Measurements from ENCODE around the gene ARID1A.

Gene ARID1A

DNA sequence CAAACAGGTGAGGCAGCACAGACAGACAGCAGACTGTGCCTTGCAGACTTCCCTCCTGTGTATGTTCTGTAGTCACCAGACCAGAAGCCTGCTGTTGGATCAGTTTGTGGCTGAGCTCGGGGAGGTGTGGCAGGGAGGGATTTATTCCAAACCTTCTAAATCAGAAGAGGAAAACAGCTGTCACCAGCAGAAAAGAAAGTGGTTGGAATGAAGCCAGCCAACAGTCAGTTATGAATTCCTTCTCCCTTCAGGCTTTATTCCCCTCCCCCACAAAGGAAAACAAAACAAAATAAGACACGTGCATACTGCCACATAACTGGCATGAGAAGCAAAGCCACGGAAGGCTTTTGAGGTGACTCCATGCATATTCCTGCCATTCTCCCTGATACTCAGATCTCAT, 72.9 kb downstream of the ARID1A start:
- no peak for DNase-seq

DNA sequence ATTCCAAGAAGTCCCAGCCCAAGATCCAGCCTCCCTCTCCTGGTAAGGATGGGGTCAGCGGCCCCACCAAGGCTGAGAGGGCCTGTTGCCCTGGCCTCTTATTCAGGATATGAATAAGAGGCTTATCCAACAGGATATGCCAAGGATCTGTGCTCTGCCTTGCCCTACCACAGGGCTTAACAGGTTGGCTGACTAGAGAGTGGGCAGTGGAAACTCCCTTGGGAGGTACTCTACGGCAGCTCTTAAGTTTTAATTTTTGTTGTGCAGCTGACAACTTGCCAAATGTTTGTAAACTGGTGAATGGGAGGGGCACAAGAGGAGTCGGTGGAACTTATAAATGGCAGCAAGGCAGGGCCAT, 75.4 kb downstream of the ARID1A start:
- no peak for DNase-seq

DNA sequence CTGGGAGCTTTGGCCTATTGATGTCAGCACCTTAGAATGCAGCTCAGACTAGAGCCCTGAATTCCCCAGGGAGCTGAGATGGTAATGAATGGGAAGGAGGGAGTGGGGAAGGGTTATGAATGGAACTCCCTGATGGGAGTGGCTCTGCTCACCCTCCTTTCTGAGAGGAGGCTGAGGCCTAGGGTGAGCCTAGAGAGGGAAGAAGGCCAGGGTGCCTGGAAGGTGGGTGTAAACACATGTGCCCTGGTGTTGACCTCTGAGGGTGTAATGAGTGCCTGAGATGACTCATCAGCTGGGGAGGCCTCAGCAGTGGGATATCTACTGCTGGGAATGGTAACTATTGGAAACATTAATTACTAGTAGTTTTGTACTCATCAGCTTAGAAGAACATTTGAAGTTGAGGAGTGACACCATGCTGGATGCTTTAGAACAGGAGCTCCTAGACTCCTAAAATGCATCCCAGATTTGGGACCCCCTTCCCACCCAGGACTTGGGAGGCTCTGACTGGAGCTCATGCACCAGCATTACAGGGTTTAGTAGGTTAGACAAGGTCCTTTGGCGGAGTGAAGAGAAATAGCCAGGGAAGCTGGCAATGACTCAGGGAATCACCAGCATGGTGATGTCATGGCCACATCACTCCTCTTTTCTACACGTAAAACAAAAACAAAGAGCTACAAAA, 76.0 kb downstream of the ARID1A start:
- no peak for DNase-seq

DNA sequence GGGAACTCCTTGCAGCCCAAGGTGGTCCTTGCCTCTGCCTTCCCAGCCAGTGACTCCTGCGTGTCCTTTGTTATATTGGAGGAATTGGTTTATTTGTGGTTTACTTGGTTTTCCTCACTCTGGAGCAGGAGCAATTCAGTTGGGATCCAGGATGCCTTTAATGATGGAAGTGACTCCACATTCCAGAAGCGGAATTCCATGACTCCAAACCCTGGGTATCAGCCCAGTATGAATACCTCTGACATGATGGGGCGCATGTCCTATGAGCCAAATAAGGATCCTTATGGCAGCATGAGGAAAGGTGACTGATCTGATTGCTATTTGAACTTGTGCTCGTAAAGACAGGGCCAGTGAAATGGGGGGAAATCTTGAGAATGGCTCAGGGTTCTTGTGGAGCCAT, 76.9 kb downstream of the ARID1A start:
- DNase-seq: no peak

DNA sequence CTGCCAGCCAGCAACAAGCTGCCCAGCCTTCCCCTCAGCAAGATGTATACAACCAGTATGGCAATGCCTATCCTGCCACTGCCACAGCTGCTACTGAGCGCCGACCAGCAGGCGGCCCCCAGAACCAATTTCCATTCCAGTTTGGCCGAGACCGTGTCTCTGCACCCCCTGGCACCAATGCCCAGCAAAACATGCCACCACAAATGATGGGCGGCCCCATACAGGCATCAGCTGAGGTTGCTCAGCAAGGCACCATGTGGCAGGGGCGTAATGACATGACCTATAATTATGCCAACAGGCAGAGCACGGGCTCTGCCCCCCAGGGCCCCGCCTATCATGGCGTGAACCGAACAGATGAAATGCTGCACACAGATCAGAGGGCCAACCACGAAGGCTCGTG, 78.6 kb downstream of the ARID1A start:
- no peak for DNase-seq

DNA sequence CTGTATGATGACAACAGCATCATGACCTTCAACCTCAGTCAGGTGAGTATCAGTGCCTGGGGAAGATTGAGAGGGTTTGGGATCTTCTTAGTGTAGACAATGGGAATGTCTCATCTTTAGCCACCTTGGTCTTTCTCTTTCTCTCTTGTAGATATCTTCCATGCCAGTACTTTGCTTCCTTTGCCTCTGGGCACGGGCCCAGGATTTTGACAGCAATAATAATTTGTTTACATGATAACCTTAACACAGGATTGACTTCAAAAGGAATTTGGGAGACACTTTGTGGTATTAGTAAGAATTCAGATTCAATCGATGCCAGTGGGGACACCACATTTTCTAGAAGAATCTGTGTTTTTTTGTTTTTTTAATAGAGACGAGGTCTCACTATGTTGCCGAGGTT, 79.9 kb downstream of the ARID1A start:
- DNase-seq: no peak

DNA sequence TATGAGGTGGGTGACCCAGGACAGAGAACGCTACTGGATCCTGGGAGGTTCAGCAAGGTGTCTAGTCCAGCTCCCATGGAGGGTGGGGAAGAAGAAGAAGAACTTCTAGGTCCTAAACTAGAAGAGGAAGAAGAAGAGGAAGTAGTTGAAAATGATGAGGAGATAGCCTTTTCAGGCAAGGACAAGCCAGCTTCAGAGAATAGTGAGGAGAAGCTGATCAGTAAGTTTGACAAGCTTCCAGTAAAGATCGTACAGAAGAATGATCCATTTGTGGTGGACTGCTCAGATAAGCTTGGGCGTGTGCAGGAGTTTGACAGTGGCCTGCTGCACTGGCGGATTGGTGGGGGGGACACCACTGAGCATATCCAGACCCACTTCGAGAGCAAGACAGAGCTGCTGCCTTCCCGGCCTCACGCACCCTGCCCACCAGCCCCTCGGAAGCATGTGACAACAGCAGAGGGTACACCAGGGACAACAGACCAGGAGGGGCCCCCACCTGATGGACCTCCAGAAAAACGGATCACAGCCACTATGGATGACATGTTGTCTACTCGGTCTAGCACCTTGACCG, 83.4 kb downstream of the ARID1A start:
- DNase-seq: no peak

DNA sequence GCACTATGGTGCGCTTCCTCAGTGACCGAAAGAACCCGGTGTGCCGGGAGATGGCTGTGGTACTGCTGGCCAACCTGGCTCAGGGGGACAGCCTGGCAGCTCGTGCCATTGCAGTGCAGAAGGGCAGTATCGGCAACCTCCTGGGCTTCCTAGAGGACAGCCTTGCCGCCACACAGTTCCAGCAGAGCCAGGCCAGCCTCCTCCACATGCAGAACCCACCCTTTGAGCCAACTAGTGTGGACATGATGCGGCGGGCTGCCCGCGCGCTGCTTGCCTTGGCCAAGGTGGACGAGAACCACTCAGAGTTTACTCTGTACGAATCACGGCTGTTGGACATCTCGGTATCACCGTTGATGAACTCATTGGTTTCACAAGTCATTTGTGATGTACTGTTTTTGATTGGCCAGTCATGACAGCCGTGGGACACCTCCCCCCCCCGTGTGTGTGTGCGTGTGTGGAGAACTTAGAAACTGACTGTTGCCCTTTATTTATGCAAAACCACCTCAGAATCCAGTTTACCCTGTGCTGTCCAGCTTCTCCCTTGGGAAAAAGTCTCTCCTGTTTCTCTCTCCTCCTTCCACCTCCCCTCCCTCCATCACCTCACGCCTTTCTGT, 84.6 kb downstream of the ARID1A start:
- no peak for DNase-seq

DNA sequence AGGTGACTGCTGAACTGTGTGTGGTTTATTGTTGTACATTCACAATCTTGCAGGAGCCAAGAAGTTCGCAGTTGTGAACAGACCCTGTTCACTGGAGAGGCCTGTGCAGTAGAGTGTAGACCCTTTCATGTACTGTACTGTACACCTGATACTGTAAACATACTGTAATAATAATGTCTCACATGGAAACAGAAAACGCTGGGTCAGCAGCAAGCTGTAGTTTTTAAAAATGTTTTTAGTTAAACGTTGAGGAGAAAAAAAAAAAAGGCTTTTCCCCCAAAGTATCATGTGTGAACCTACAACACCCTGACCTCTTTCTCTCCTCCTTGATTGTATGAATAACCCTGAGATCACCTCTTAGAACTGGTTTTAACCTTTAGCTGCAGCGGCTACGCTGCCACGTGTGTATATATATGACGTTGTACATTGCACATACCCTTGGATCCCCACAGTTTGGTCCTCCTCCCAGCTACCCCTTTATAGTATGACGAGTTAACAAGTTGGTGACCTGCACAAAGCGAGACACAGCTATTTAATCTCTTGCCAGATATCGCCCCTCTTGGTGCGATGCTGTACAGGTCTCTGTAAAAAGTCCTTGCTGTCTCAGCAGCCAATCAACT, 85.5 kb downstream of the ARID1A start:
- DNase-seq: no peak

DNA sequence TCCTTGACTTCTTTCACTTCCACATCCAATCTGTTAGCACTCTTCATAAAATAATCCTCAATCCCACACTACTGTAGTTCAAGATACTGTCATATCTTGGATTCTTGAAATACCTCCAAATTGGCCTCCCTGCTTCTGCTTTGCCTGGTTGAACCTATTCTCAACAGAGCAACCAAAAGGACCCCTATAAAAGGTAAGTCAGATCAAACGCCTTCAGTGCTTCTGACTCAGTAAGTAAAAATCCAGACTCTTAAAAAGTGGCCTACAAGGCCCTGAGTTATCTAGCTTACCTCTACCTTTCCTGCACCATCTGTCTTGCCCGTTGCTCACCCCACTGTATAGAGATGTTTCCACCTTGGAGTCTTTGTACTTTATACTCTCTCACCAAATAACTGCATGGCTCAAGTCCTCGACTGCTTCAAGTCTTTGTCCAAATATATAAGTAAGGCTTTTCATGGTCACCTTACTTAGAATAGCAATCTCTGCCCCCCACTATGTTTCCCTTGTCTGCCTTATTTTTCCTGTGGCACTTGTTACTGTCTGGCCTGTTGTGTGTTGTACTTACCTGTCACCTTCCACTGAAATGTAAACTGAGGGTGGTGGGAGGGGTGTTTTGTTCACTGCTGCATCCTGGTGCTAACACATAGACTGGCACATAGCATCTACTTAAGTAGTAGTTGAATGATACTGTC, 86.9 kb downstream of the ARID1A start:
- no peak for DNase-seq

DNA sequence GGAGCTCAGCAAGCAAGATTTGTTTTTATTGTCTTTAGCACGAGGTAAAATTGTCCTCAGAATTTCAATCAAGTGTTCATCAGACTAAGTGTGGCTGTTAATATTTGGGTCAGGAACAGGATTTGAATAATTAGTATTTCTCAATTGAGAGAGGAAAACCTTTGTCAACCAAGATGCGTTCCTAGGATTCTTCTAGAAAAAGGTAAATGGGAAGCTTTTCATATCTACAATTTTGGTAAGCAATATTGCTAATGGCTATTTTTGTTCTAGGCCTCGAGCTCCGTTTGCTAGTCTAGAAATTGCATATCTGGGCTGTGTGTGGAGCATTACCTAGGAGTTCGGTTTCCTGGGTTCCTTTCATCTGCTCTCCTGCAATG, 87.8 kb downstream of the ARID1A start:
- DNase-seq: no peak

DNA sequence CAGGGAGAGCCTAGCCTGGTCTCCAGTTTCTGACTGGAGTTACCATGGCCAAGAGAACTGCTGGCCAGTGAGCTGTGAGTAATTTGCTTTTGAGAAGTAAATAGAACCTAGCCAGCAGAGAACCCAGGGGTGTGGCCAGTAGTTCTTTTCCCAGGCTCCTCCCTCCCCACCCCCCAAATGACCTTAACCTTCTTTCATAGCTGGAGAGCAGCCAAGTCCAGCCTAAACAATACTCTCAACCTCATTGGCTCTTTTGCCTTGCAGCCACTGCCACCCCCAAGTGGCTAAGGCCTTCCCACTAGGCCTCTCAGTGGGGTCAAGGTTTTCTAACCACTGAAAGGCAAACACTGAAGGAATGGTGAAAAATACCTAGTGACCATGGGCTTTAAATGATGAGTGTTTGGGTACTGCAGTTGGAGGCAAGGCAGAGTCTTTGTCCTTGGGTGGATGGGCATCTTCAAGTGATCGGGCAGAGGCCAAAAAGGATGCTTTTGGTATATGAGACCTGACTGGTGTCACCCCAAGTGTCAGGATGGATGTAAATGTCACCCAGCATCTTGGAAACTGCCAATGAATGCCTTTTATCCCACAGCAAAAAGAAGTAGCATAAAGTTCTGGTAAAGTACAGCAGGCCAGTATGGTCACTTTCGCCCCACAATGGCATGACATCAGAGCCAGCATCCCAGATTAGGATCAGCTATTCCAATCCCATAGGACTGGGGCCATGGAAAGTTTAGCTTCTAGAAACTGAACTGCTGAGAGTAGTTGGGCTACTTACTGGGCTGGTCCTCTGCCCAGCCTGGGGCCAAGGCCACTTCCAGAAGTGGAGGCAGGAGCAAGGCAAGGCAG, 88.4 kb downstream of the ARID1A start:
- peak; percentile 42 for DNase-seq

DNA sequence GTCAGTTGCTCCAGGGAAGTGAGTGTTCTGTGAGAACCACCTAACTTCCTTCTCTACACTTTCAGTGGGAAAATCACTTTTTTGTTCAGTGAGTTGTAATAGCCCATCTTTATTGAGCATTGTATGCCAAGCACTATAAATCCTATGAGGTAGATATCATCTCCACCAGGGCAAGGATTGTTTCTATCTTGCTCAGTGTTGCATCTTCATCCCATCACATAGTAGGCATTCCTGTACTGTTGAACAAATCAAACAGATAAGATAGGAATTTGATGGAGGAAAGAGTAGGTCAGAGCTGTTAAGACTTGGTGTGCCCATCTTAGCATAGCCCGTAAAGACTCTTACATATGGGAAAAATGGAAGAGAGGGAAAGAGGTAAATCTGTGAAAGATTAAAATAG, 89.1 kb downstream of the ARID1A start:
- no peak for DNase-seq

DNA sequence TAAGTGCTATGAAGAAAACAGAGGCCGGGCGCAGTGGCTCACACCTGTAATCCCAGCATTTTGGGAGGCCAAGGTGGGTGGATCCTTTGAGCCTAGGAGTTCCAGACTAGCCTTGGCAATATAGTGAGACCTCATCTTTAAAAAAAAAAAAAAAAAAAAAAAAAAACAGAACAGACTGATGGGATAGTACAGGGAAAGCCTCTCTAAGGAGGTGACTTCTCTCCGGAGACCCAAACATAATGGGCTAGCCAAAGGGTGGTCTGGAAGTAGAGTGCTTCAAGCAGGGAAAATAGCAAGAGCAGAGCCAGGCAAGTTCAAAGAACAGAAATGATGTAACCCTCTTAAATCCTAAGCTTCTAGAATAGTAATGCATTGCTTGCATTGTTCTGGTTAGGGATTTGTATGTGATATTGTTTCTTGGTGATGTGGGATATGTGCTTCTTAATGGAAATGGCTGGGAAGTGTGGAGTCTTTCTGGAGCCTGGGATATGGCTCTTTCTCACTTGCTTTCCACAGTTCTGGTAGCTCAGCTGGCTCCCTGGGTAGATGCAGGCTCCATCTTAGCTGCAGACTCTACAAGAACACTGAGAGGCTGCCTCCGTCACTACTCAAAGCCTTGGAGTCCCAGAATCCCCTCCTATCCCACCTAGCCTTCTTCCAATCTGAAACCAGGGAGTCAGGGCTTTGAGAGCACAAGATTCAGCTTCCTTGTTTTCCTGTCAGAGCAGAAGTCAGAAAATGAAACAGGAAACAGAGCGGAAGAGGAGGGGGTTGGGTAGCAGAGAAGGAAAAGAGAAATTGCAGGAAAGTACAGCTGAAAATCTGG, 90.0 kb downstream of the ARID1A start:
- no peak for DNase-seq

DNA sequence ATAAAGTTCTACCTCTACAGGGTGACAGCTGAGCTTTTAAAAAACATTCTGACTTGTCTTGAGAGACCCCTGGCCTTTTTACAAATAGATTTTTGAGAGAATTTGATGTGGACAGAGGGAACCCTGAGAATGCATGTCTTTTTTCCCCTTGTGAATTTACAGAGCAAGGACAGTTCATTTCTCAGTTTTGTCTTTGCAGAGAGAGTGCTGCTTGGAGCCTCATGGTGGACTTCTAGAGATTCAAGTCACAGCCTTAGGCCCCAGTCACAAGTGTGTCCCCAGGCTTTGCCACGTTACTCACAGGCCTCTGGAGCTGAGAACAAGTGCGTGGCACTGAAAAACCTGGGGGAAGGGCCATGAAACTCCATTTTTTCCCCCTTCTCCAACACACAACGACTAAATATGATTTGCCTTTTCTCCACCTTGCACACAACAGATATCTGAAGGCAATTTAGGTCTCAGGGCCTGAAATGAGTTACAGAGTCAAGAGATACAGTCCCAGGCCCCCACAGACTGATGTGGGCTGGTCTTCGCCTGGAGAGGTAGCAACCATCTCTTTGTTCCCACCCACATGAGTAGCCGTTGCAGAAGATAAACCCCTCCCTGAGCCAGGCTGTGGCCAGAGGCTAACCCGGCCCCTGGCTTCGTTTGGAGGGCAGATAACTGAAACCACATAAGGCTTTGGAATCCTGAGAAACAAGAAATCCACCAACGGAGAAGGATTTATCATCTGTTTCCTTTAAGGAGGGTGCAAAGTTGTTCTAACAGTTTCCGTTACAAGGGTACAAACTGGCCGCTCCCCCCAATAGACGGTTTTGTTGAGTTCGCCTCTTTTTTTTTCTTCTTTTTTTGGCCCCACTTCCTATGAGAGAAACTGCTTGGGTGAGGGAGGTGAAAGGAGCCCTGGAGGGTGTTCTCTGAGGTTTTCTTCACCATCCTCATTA, 90.9 kb downstream of the ARID1A start:
- peak; percentile 21 for DNase-seq

DNA sequence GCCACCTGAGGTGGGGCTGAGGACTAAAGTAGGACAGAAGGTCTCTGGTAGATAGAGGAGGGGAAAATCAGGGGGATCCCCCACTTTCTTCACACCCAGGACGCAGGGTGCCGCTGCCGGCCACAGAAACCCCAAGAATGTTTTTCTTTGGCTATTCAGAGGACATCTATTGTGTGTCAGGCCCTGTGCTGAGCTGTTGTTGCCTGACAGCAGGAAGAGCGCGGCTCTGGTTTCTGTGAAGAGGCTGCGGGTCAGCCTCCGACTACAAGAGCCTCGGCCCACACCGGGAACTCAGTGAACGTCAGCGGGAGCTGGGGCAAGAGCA, 91.5 kb downstream of the ARID1A start:
- DNase-seq: peak; percentile 59

DNA sequence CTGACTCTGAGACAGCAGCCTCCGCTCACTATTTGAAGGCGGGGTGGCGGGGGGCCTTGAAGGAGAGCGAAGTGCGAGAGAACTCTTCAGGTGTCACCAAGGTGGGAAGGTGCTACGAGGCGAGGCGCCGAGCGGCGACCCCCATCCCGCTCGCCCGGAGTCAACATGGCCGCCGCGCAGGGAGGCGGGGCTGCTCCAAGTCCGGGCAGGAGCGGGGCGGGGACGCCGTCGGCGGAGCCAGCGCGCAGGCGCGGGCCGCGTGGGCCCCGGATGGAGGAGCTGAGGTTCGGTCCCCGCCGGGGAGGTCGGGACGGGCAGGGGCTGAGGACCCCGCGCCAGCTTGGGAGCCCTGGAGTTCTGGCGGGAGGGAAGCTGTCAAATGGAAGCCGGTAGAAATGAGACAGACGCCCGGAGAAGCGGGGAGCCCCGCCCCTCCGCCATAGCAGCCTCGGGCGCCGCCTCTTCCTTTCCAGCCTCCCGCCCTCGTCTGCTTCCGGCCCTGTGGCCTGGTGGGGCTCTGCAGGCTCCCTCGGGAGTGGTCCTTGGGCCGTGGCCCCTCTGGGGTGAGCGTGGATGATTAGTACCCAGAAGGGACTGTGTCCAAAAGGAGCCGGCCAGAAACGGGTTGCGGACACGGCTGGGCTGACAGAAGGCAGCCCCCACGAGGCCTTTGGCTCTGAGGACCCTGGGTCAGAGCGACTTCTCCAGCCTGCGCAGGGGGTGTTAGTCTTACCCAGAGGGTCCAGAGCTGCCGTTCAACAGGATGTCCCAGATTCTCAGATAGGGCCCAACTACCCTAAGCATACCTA, 92.1 kb downstream of the ARID1A start, which contains the start of gene PIGV:
Gene PIGV, plus strand, starts transcription at position 245 of the 809 bp plus-strand sequence. CDS start 2,866 bp downstream, outside the sequence.
- peak; percentile 77 for DNase-seq

DNA sequence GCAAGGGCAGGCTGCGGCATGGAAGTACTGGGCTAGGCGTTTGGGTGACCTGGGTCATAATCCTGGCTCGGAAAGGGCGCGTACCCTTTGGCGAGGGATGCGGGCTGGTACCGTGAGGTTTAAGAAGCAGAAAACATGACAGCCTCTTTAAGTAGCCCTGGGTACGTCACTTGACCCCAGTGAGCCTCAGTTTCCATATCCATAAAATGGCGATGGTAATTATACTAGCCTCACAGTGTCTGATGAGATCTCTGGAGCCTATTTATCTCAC, 92.6 kb downstream of the ARID1A start:
- DNase-seq: no peak

DNA sequence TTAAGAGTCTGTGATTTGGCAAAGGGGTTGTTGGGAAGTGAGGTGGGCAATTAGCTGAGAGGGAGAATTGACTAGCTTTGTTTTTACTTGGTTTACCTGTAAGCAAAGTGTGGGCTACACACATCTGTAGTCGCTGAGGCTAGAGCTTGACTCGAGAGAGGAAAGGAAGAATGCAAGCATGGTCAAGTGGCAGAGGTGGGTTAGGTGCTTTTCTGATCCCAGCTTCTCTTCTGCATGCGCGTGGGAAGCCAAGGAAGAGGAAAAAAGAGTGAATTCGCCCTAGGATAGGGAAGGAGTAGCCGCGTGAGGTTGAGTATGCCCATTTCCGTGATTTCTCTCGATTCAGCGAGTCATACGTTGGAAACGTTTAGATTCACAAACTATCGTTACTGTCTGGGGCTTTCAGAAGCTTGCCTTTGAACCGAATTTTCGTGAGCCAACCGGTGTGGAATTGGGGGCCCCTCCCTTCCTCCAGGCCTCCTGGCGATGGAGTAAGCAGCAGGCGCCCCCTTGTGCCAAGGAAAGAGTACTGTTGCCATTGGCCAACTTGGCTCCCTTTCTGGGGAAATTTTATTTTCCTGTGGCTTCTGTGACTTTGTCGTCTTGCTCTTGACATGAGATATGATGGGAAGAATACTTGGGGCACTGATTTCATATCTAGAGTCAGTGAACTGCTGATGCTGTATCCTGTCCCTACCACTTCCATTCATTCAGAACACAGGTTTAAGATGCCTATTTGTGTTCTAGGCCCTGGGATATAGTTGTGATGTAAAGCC, 93.2 kb downstream of the ARID1A start:
- DNase-seq: peak; percentile 72

DNA sequence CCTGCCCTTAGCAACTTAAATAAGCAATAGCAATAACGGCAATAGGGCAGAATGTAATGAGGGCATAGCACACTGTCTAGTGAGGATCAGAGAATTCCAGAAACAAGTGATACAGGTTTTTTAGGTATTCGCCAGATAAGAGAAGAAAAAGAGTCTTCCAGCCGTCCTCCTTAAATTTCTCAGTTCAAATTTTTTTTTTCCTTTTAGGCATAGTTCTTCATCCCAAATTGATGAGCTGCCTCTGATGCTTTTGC, 93.7 kb downstream of the ARID1A start:
- no peak for DNase-seq

All from NCI-H146 (cell line).